Osteoblast (primary cell): ENCODE measurements around the gene RPL27A. TPM values are rescaled to one million over a fixed set of nuclear protein-coding genes. Genes with fewer than 3 reads are reported as not detected.

ENCODE experiments used
- DNase-seq: peaks from one replicate; pipeline ENCODE4 v3.0.0; 2011; ENCODE audit warnings: low spot score, mixed read lengths; ENCODE audit not compliant: insufficient read length; ENCODE audit errors: missing footprints
- H2AFZ ChIP-seq: 2 replicates; pipeline ENCODE4 v1.6.0; 2011; ENCODE audit warnings: mild to moderate bottlenecking, low read length
- H3K27ac ChIP-seq: 2 replicates; pipeline ENCODE4 v1.5.1; 2011; ENCODE audit warnings: mild to moderate bottlenecking, low read depth, low read length, moderate library complexity
- H3K27me3 ChIP-seq: 2 replicates; pipeline ENCODE4 v1.6.0; 2012; ENCODE audit warnings: mild to moderate bottlenecking, control low read depth, inconsistent platforms, low read length, moderate library complexity; ENCODE audit not compliant: insufficient read depth
- H3K36me3 ChIP-seq: 2 replicates; pipeline ENCODE4 v1.5.1; 2011; ENCODE audit warnings: mild to moderate bottlenecking, low read length, control low read depth, moderate library complexity; ENCODE audit not compliant: insufficient read depth
- H3K4me1 ChIP-seq: 2 replicates; pipeline ENCODE4 v1.5.1; 2011; ENCODE audit warnings: mild to moderate bottlenecking, low read length, control low read depth, moderate library complexity; ENCODE audit not compliant: insufficient read depth
- H3K4me2 ChIP-seq: 2 replicates; pipeline ENCODE4 v1.6.0; 2011; ENCODE audit warnings: mild to moderate bottlenecking, low read length; ENCODE audit not compliant: insufficient read depth
- H3K4me3 ChIP-seq: fragments of 200-600 bp; sonication (generic); 3 replicates; pipeline ENCODE4 v1.5.1; 2012; ENCODE audit warnings: mild to moderate bottlenecking, low read length, inconsistent platforms; ENCODE audit not compliant: insufficient read depth
- H3K79me2 ChIP-seq: 2 replicates; pipeline ENCODE4 v1.6.0; 2012; ENCODE audit warnings: mild to moderate bottlenecking, low read length, control low read depth, inconsistent platforms; ENCODE audit not compliant: insufficient read depth
- H3K9me3 ChIP-seq: 2 replicates; pipeline ENCODE4 v1.5.1; 2011; ENCODE audit warnings: low read depth, low read length, control low read depth
- H4K20me1 ChIP-seq: 2 replicates; pipeline ENCODE4 v1.6.0; 2012; ENCODE audit warnings: mild to moderate bottlenecking, low read length, control low read depth; ENCODE audit not compliant: insufficient read depth
- total RNA-seq: library from RNA; depleted of rRNA; stranded (reverse); fragments of >200 nt; gene quantifications from 2 replicates; pipeline ENCODE4 v1.2.3, GENCODE V29; 2012
- TF ChIP-seq, protein P1 (sequence below): IDR thresholded peaks from 2 replicates; pipeline ENCODE4 v1.5.1; 2011; ENCODE audit warnings: mild to moderate bottlenecking, low read depth, low read length, moderate library complexity; ENCODE audit errors: extremely low read depth

Gene RPL27A
- total RNA-seq, 1 donor = 710 TPM

DNA sequence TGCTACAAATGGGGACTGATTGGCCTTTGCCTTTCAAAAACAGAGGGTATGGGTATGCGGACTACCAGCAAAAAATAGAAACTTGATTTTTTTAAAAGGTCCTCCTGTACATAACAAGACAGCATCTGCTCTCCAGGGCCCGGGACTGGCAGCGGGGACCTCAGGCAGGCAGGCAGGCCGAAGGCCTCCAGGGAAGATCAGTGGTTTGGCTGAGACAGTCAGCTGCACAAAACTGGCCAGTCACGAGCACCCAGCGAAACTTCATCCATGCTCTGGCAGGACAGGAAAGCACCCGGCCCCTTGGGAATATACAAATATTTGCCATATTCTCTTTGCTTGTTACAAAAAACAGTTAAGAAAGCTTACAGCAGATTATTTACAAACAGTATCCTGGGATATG is 11.0 kb downstream of the RPL27A start:
- H3K27me3 ChIP-seq = no peaks in the 10 kb centered on the region
- peak; percentile 91 for DNase-seq
- no peaks in the 10 kb centered on the region for H3K9me3 ChIP-seq
- H3K79me2 ChIP-seq = peaks cover 4% of the 10 kb centered on the region
- H3K36me3 ChIP-seq = peaks cover 74% of the 10 kb centered on the region
- no peak overlapping the region for H2AFZ ChIP-seq
- H3K4me3 ChIP-seq = no peak overlapping the region
- no peak overlapping the region for H3K4me2 ChIP-seq
- TF ChIP-seq, protein P1, sequence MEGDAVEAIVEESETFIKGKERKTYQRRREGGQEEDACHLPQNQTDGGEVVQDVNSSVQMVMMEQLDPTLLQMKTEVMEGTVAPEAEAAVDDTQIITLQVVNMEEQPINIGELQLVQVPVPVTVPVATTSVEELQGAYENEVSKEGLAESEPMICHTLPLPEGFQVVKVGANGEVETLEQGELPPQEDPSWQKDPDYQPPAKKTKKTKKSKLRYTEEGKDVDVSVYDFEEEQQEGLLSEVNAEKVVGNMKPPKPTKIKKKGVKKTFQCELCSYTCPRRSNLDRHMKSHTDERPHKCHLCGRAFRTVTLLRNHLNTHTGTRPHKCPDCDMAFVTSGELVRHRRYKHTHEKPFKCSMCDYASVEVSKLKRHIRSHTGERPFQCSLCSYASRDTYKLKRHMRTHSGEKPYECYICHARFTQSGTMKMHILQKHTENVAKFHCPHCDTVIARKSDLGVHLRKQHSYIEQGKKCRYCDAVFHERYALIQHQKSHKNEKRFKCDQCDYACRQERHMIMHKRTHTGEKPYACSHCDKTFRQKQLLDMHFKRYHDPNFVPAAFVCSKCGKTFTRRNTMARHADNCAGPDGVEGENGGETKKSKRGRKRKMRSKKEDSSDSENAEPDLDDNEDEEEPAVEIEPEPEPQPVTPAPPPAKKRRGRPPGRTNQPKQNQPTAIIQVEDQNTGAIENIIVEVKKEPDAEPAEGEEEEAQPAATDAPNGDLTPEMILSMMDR = no peak
- peaks cover 29% of the 10 kb centered on the region for H3K4me1 ChIP-seq
- peak overlapping the region; percentile 80 for H3K27ac ChIP-seq
- no peaks in the 10 kb centered on the region for H4K20me1 ChIP-seq

DNA sequence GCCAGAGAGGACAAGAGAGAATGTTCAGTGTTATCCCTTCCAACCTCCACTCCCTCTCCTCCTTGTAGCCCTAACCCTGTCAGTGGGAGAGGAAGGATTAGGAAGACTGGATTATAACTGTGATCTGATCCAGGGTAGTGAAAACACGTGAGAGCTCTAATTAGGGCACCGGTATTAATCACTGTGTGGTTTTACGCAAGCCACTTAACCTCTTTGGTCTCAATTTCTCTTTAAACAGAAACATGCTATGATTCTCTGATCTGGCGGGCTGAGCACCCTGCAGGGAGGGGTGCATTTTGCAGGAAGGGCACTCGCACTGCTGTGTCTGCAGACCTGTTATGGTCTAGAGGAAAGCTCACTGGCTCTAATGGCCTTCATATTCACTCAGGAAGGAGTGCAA is 11.5 kb downstream of the RPL27A start:
- TF ChIP-seq, protein P1 = no peak
- no peak for DNase-seq
- Histone ChIP-seq H3K9me3 (no peaks in the 10 kb centered on the region), H3K36me3 (peaks cover 78% of the 10 kb centered on the region), H3K27me3 (no peaks in the 10 kb centered on the region), H3K79me2 (peaks cover 4% of the 10 kb centered on the region), H2AFZ (no peak overlapping the region), H4K20me1 (no peaks in the 10 kb centered on the region), H3K27ac (peak overlapping the region; percentile 80), H3K4me2 (no peak overlapping the region), H3K4me1 (peaks cover 27% of the 10 kb centered on the region), H3K4me3 (no peak overlapping the region)

DNA sequence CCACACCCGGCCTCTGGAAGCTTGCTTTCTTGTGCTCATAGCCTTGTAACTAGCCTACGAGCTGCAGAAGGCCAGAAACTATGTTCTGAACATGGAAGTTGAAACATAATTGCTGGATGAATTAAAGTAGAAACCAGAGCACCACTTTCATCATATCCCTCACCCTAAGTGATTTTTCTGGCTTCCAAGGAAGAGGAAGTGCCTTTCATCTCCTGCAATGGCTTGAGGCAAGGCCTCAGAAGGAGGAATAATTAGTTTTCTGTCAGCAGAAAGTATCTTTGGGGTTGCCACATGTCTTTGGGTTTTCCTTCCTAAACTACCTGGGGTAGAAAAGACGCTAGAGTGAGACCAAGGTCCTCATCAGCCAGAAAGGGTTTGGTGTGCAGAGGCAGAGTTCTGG is 14.5 kb downstream of the RPL27A start:
- peaks cover 33% of the 10 kb centered on the region for H3K4me1 ChIP-seq
- no peaks in the 10 kb centered on the region for H3K27me3 ChIP-seq
- H3K9me3 ChIP-seq = no peaks in the 10 kb centered on the region
- H3K4me2 ChIP-seq = no peak overlapping the region
- no peak overlapping the region for H2AFZ ChIP-seq
- H4K20me1 ChIP-seq = no peaks in the 10 kb centered on the region
- no peak for DNase-seq
- H3K36me3 ChIP-seq = peaks cover 73% of the 10 kb centered on the region
- H3K79me2 ChIP-seq = peaks cover 5% of the 10 kb centered on the region
- no peak overlapping the region for H3K27ac ChIP-seq
- TF ChIP-seq, protein P1 = no peak
- no peak overlapping the region for H3K4me3 ChIP-seq

DNA sequence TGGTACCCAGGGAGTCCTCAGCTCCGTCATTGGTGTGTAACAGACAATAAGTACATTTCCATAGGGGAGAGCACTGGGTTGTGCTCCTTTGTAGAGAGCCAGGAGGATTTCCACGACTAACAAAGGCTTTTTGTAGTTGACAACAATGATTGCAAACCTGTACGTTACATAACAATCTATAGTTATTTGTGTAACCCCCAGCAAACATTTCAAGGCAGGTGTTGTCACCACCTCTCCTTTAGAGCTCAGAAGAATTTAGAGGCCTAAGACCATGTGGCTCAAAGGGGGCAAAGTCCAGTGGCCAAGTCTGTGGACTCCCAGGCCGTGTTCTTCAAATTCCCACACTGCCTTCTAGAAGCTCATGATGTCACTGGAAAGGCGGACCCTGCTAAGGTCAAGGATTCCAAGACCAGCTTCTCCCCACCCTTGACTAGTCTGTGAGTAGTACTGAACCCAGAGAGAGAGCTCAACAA is 15.8 kb downstream of the RPL27A start:
- Histone ChIP-seq H2AFZ (no peak overlapping the region), H3K4me3 (no peak overlapping the region), H3K79me2 (peaks cover 5% of the 10 kb centered on the region), H3K4me1 (peaks cover 21% of the 10 kb centered on the region), H3K27ac (no peak overlapping the region), H3K36me3 (peaks cover 67% of the 10 kb centered on the region), H3K27me3 (no peaks in the 10 kb centered on the region), H3K9me3 (no peaks in the 10 kb centered on the region), H4K20me1 (no peaks in the 10 kb centered on the region), H3K4me2 (no peak overlapping the region)
- DNase-seq = no peak
- TF ChIP-seq, protein P1 = no peak
